Thoracic aorta (tissue), 2 donors: ENCODE results near the gene ADGRG3. TPM values are rescaled to one million over a fixed set of nuclear protein-coding genes. Genes with fewer than 3 reads are reported as not detected.

Source experiments
- ATAC-seq: fragments of 150-250 bp; one replicate; pipeline ENCODE4 v1.8.0; 2017; ENCODE audit warnings: low read depth; ENCODE audit not compliant: insufficient number of reproducible peaks, low FRiP score
- DNase-seq: peaks from one replicate; pipeline ENCODE4 v3.0.0-alpha.2; 2020; ENCODE audit warnings: low spot score
- H3K27ac ChIP-seq, 2 donors: fragments of 200-600 bp; sonication (generic); 1 replicate in 1 of 2; 2 replicates in 1 of 2; pipeline ENCODE4 v1.5.1; 2016; ENCODE audit warnings: mild to moderate bottlenecking in 2 of 2, moderate library complexity in 2 of 2
- H3K27me3 ChIP-seq: fragments of 200-600 bp; sonication (generic); replicated peaks from 2 replicates; pipeline ENCODE4 v1.6.0; 2016; ENCODE audit warnings: mild to moderate bottlenecking; ENCODE audit not compliant: insufficient read depth
- H3K36me3 ChIP-seq: fragments of 200-600 bp; sonication (generic); one replicate; pipeline ENCODE4 v1.5.1; 2016
- H3K4me1 ChIP-seq, 2 donors: fragments of 200-600 bp; sonication (generic); 1 replicate in 1 of 2; 2 replicates in 1 of 2; pipeline versions ENCODE4 v1.5.1 to v1.6.0; 2016; ENCODE audit warnings: low read depth in 2 of 2, mild to moderate bottlenecking in 1 of 2; ENCODE audit not compliant: control insufficient read depth in 1 of 2
- H3K4me3 ChIP-seq: fragments of 200-600 bp; sonication (generic); 2 replicates; pipeline ENCODE4 v1.5.1; 2016; ENCODE audit warnings: mild to moderate bottlenecking
- H3K9me3 ChIP-seq: fragments of 200-600 bp; sonication (generic); 2 replicates; pipeline ENCODE4 v1.5.1; 2016
- CTCF ChIP-seq: fragments of 200-600 bp; sonication (generic); IDR thresholded peaks from one replicate; pipeline ENCODE4 v1.5.1; 2019; ENCODE audit warnings: antibody characterized with exemption
- total RNA-seq, 2 donors: library from RNA; depleted of rRNA; stranded (reverse); fragments of >200 nt; gene quantifications; one replicate each; pipeline versions ENCODE4 v1.1.0 to v1.2.3, GENCODE V29; 2016

The ADGRG3 gene
- total RNA-seq, 2 donors from 2014 or later: 0.41 to 5.1 TPM

GRCh38 chr16:57640612-57641011 lies 27.5 kb upstream of the ADGRG3 start:
- ATAC-seq (no peak), DNase-seq (no peak)
- no peaks in the 10 kb centered on the region for H3K27me3 ChIP-seq
- TF ChIP-seq CTCF: no peak
- H3K27ac ChIP-seq: no peak overlapping the region
- H3K4me1 ChIP-seq: peaks cover 0 to 27% of the 10 kb centered on the region in 2 donors
- no peaks in the 10 kb centered on the region for H3K9me3 ChIP-seq
- H3K36me3 ChIP-seq: no peaks in the 10 kb centered on the region
- H3K4me3 ChIP-seq: no peak overlapping the region

GRCh38 chr16:57642160-57643135 lies 25.7 kb upstream of the ADGRG3 start:
- H3K27ac ChIP-seq: no peak overlapping the region
- no peak overlapping the region for H3K4me3 ChIP-seq
- ATAC-seq: no peak
- no peaks in the 10 kb centered on the region for H3K36me3 ChIP-seq
- DNase-seq: no peak
- H3K9me3 ChIP-seq: no peaks in the 10 kb centered on the region
- no peaks in the 10 kb centered on the region for H3K27me3 ChIP-seq
- TF ChIP-seq CTCF: no peak
- peaks cover 0 to 17% of the 10 kb centered on the region in 2 donors for H3K4me1 ChIP-seq

GRCh38 chr16:57643147-57643874 lies 24.8 kb upstream of the ADGRG3 start:
- Histone ChIP-seq H3K9me3 (no peaks in the 10 kb centered on the region), H3K36me3 (no peaks in the 10 kb centered on the region), H3K27me3 (no peaks in the 10 kb centered on the region), H3K4me1 (peaks cover 0 to 10% of the 10 kb centered on the region in 2 donors), H3K27ac (no peak overlapping the region), H3K4me3 (no peak overlapping the region)
- no peak for DNase-seq
- ATAC-seq: no peak
- TF ChIP-seq CTCF: no peak

- Histone ChIP-seq H3K27ac (no peak overlapping the region), H3K9me3 (no peaks in the 10 kb centered on the region), H3K36me3 (no peaks in the 10 kb centered on the region), H3K4me1 (peaks cover 0 to 4% of the 10 kb centered on the region in 2 donors), H3K4me3 (no peak overlapping the region), H3K27me3 (no peaks in the 10 kb centered on the region)
- no peak for DNase-seq
- TF ChIP-seq CTCF: no peak
- ATAC-seq: no peak
Measured at GRCh38 chr16:57643910-57644309, 24.2 kb upstream of the ADGRG3 start.

GRCh38 chr16:57644383-57645014 lies 23.6 kb upstream of the ADGRG3 start:
- ATAC-seq: no peak
- H3K27ac ChIP-seq: no peak overlapping the region

More at GRCh38 chr16:57644383-57645014, 23.6 kb upstream of the ADGRG3 start:
- no peaks in the 10 kb centered on the region for H3K4me1 ChIP-seq
- no peaks in the 10 kb centered on the region for H3K27me3 ChIP-seq
- H3K9me3 ChIP-seq: no peaks in the 10 kb centered on the region
- no peak overlapping the region for H3K4me3 ChIP-seq
- DNase-seq: no peak
- TF ChIP-seq CTCF: no peak
- H3K36me3 ChIP-seq: no peaks in the 10 kb centered on the region
